Measurements from ENCODE around the gene CIART.
"Not testable (repeated sequence)": the region's sequence is repeated elsewhere in the genome, so short reads cannot be mapped to it uniquely, and the experiment has no call there.

The CIART gene

GRCh38 chr1:150302902-150303301 lies 20.5 kb downstream of the CIART start:
- DNase-seq (ENCODE audit: low spot score) = no peak
- no peak for TF ChIP-seq CTCF (IDR thresholded peaks at IDR 0.05; ENCODE audit: borderline replicate concordance, control extremely low read depth, extremely low read depth, insufficient read depth, missing control alignments)
- in situ Hi-C loops (cut with MboI; ENCODE audit: low sequenced_read_pairs, unreplicated experiment) = no loop called here

- in situ Hi-C loops (cut with MboI; ENCODE audit: low sequenced_read_pairs, unreplicated experiment); DNase-seq (ENCODE audit: low spot score): not testable (repeated sequence)
These were observed 26.2 kb downstream of the CIART start for GRCh38 chr1:150308585-150308984.

GRCh38 chr1:150309758-150310508 lies 27.6 kb downstream of the CIART start:
- no peak for TF ChIP-seq CTCF (IDR thresholded peaks at IDR 0.05; ENCODE audit: borderline replicate concordance, control extremely low read depth, extremely low read depth, insufficient read depth, missing control alignments)
- in situ Hi-C loops (cut with MboI; ENCODE audit: low sequenced_read_pairs, unreplicated experiment) = no loop called here
- no peak for DNase-seq (ENCODE audit: low spot score)

DNA sequence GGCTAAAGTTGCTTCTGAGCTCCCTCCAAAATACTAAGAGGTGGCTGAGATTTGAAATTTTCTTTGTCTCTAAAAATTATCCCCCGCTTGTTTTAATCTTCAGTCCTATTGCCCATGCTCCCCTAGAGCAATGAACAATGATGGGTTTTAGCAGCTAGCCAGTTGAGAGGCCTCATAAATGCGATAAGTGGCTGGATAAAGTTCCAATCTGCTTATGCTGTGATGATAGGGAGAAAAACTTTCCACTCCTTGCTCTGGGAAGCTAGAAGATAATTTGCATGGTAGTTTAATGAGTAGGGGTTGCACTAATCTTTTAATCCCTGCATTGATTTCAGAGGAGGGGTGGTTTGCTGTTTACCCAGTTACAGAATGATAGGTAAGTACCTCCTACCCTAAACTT lies 29.4 kb downstream of the CIART start:
- no peak for TF ChIP-seq CTCF (IDR thresholded peaks at IDR 0.05; ENCODE audit: borderline replicate concordance, control extremely low read depth, extremely low read depth, insufficient read depth, missing control alignments)
- in situ Hi-C loops (cut with MboI; ENCODE audit: low sequenced_read_pairs, unreplicated experiment) = no loop called here
- DNase-seq (ENCODE audit: low spot score) = no peak

DNA sequence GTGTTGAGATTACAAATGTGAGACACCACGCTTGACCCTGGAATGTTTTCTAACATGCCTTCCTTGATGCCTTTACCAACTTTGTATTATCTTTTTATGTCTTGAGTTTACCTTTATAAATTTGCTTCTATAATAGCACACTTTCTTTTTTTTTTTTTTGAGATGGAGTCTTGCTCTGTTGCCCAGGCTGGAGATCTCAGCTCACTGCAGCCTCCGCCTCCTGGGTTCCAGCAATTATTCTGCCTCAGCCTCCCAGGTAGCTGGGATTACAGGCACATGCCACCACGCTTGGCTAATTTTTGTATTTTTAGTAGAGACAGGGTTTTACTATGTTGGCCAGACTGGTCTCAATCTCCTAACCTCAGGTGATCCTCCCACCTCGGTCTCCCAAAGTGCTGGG lies 32.3 kb downstream of the CIART start:
- DNase-seq (ENCODE audit: low spot score); in situ Hi-C loops (cut with MboI; ENCODE audit: low sequenced_read_pairs, unreplicated experiment): not testable (repeated sequence)

DNA sequence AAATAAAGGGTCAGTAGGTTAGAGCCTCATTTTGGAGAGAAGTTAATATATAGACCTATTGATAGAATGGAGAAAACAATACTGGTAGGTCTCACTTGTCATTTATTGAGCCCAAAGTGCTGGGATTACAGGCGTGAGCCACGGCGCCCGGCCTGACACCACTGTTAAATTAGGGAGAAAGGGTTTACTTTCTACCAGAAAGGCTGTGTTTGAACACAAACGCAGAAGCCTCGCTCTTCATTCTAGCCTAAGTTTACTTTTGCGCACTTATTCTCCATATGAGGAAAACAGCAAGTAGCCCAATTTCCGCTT lies 38.3 kb downstream of the CIART start:
- no peak for TF ChIP-seq CTCF (IDR thresholded peaks at IDR 0.05; ENCODE audit: borderline replicate concordance, control extremely low read depth, extremely low read depth, insufficient read depth, missing control alignments)
- no peak for DNase-seq (ENCODE audit: low spot score)
- in situ Hi-C loops (cut with MboI; ENCODE audit: low sequenced_read_pairs, unreplicated experiment) = no loop called here

DNA sequence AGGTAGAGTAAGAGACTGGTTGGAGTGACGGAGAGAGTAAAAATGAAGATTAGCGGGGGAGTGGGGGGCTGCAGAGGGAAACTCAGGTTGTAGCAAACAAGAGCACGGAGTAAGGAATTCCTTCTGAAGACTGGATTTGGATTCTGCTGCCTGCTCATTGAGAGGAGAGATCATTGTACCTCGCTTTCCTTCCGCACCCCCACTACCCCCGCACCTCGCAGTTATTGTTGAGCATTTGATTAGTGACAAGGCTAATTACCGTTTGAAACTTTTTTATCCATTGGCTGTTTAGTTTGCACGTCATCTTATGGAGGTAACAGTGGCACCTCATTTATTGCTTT lies 39.4 kb downstream of the CIART start:
- no peak for TF ChIP-seq CTCF (IDR thresholded peaks at IDR 0.05; ENCODE audit: borderline replicate concordance, control extremely low read depth, extremely low read depth, insufficient read depth, missing control alignments)
- DNase-seq (ENCODE audit: low spot score) = no peak
- in situ Hi-C loops (cut with MboI; ENCODE audit: low sequenced_read_pairs, unreplicated experiment) = no loop called here

DNA sequence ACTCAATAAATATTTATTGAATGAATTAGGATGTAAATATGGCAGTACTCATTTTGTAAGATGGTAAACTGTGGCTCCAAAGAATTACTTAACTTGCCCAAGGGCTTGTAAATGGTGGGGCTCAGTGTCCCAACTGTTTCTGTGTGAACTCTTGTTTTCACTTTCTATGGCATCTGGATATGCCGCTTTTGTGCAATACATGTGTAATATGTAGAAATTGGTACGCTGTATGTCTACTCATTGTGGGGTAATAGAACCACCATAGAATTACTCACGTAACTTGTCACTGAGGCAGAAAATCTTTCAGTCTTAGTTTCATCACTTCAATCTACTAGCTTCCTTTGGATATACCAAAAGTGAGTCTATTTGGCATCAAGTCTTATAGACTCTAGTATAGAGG lies 40.0 kb downstream of the CIART start:
- no peak for DNase-seq (ENCODE audit: low spot score)
- TF ChIP-seq CTCF (IDR thresholded peaks at IDR 0.05; ENCODE audit: borderline replicate concordance, control extremely low read depth, extremely low read depth, insufficient read depth, missing control alignments) = no peak
- in situ Hi-C loops (cut with MboI; ENCODE audit: low sequenced_read_pairs, unreplicated experiment) = no loop called here
